ENCODE measurements around the gene C22orf23. TPM values are rescaled to one million over a fixed set of nuclear protein-coding genes. Genes with fewer than 3 reads are reported as not detected.

The C22orf23 gene
- total and polyA plus RNA-seq, 2 donors (not counting 1 experiment from before 2014, with no cell fraction given): not detected

DNA sequence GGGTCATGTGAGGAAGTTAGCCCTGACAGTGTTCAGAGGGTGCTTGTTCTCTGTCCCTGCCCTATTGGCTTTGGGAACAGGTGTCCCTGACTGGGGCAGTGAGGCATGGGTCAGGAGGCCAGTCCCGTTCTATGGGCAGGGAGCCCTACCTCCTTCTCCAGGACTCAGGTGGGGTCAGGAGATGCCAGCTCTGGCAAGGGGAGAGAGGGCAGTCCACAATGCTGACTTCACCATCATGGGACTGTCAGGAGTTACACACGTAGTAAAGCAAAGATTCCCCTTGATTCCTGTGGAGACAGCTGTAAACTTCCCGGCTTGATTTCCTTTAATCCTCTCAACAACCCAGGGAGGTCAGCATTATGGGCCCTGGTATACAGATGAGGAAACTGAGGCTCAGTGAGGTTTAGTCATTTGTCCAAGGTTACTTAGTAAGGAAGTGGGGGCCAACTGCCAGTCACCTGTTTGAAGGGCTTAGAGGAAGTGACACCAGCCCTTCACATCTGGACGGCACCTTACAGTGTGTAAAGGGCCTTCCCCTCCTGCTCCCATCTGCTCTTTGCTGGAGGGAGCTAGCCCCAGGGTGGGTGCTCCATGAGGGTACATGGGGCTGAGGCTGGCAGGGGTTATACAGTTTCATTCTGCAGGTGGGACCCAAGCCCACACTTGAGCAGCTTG is 35.4 kb downstream of the C22orf23 start:
- Histone ChIP-seq H3K79me2 (ENCODE audit: control insufficient read depth, insufficient read depth, low read length) (no peaks in the 10 kb centered on the region), H4K20me1 (ENCODE audit: control insufficient read depth, insufficient read depth, low read length, poor library complexity, severe bottlenecking) (no peaks in the 10 kb centered on the region), H3K9me3 (ENCODE audit: control extremely low read depth in 1 of 3, control insufficient read depth in 2 of 3, insufficient read depth in 1 of 3, low read length in 2 of 3) (no peaks in the 10 kb centered on the region), H3K4me3 (ENCODE audit: control extremely low read depth in 1 of 5, extremely low read depth in 1 of 5, insufficient read depth in 1 of 5, low read depth in 2 of 5, low read length in 4 of 5) (no peak overlapping the region), H3K4me2 (replicated peaks; ENCODE audit: low read depth, low read length, poor library complexity, severe bottlenecking) (no peak overlapping the region), H3K36me3 (replicated peaks in 1 of 2; ENCODE audit: control extremely low read depth in 1 of 2, control insufficient read depth in 1 of 2, extremely low read depth in 1 of 2, insufficient read depth in 2 of 2, low read length in 1 of 2) (peaks cover 0 to 26% of the 10 kb centered on the region in 2 experiments), H3K4me1 (ENCODE audit: control insufficient read depth in 2 of 2, insufficient read depth in 2 of 2, low read length in 2 of 2) (peaks cover 6 to 19% of the 10 kb centered on the region in 2 donors), H3K27me3 (replicated peaks in 1 of 4; ENCODE audit: control extremely low read depth in 1 of 4, control insufficient read depth in 3 of 4, insufficient read depth in 4 of 4, low read length in 3 of 4) (no peaks in the 10 kb centered on the region), H3K27ac (ENCODE audit: low read length in 2 of 2) (peak overlapping the region in 1 of 2 donors; percentile 15), H3K9ac (ENCODE audit: low read length) (no peak overlapping the region), H2AFZ (ENCODE audit: insufficient read depth, low read depth, low read length, poor library complexity, severe bottlenecking) (no peak overlapping the region)
- H3K4me1 Mint-ChIP-seq: peaks cover 9% of the 10 kb centered on the region
- H3K27ac Mint-ChIP-seq: peak overlapping the region; percentile 17
- DNase-seq (no peak), ATAC-seq (ENCODE audit: low read depth) (no peak)
- TF ChIP-seq EZH2 (IDR thresholded peaks at IDR 0.05; ENCODE audit: borderline replicate concordance, insufficient read depth, low read depth, low read length, poor library complexity, severe bottlenecking): no peak
- no peak for TF ChIP-seq CTCF (IDR thresholded peaks at IDR 0.05)
- H3K27me3 Mint-ChIP-seq: no peaks in the 10 kb centered on the region
- 100% methylated on average over 1 of the region's 4 CpGs for WGBS (ENCODE audit: insufficient coverage)
- H3K4me3 Mint-ChIP-seq: no peak overlapping the region
- ChIA-PET POLR2A (no interaction called here), CTCF (interaction anchor here (1.5 kb wide), 1 partner anchor 48 kb away, joined by 3 read pairs; no protein-coding TSS in a partner anchor)
- intact Hi-C loops (cut with micrococcal nuclease): no loop called here
- no peaks in the 10 kb centered on the region for H3K9me3 Mint-ChIP-seq (ENCODE audit: insufficient read depth)

- no peak overlapping the region for H3K9ac ChIP-seq (ENCODE audit: low read length)
- Mint-ChIP-seq H3K4me3 (no peak overlapping the region), H3K9me3 (ENCODE audit: insufficient read depth) (no peaks in the 10 kb centered on the region), H3K4me1 (peaks cover 9% of the 10 kb centered on the region), H3K27me3 (no peaks in the 10 kb centered on the region), H3K27ac (no peak overlapping the region)
- no peaks in the 10 kb centered on the region for H3K79me2 ChIP-seq (ENCODE audit: control insufficient read depth, insufficient read depth, low read length)
- TF ChIP-seq EZH2 (IDR thresholded peaks at IDR 0.05; ENCODE audit: borderline replicate concordance, insufficient read depth, low read depth, low read length, poor library complexity, severe bottlenecking): no peak
- TF ChIP-seq CTCF (IDR thresholded peaks at IDR 0.05): no peak
- H4K20me1 ChIP-seq (ENCODE audit: control insufficient read depth, insufficient read depth, low read length, poor library complexity, severe bottlenecking): no peaks in the 10 kb centered on the region
- no peak overlapping the region for H2AFZ ChIP-seq (ENCODE audit: insufficient read depth, low read depth, low read length, poor library complexity, severe bottlenecking)
- ChIA-PET CTCF (interaction anchor here (1.5 kb wide), 1 partner anchor 49 kb away, joined by 3 read pairs; no protein-coding TSS in a partner anchor), POLR2A (no interaction called here)
- peaks cover 0 to 26% of the 10 kb centered on the region in 2 experiments for H3K36me3 ChIP-seq (replicated peaks in 1 of 2; ENCODE audit: control extremely low read depth in 1 of 2, control insufficient read depth in 1 of 2, extremely low read depth in 1 of 2, insufficient read depth in 2 of 2, low read length in 1 of 2)
- intact Hi-C loops (cut with micrococcal nuclease): no loop called here
- no peak for DNase-seq
- H3K9me3 ChIP-seq (ENCODE audit: control extremely low read depth in 1 of 3, control insufficient read depth in 2 of 3, insufficient read depth in 1 of 3, low read length in 2 of 3): no peaks in the 10 kb centered on the region
- H3K4me3 ChIP-seq (ENCODE audit: control extremely low read depth in 1 of 5, extremely low read depth in 1 of 5, insufficient read depth in 1 of 5, low read depth in 2 of 5, low read length in 4 of 5): no peak overlapping the region
- no peaks in the 10 kb centered on the region for H3K27me3 ChIP-seq (replicated peaks in 1 of 4; ENCODE audit: control extremely low read depth in 1 of 4, control insufficient read depth in 3 of 4, insufficient read depth in 4 of 4, low read length in 3 of 4)
- WGBS (ENCODE audit: insufficient coverage): 93% methylated on average over 3 of the region's 5 CpGs
- H3K4me1 ChIP-seq (ENCODE audit: control insufficient read depth in 2 of 2, insufficient read depth in 2 of 2, low read length in 2 of 2): peaks cover 6 to 19% of the 10 kb centered on the region in 2 donors
- no peak overlapping the region for H3K27ac ChIP-seq (ENCODE audit: low read length in 2 of 2)
- ATAC-seq (ENCODE audit: low read depth): no peak
- no peak overlapping the region for H3K4me2 ChIP-seq (replicated peaks; ENCODE audit: low read depth, low read length, poor library complexity, severe bottlenecking)
Observed at GRCh38 chr22:37916311-37916710, 37.1 kb downstream of the C22orf23 start.

Data from B cell (primary cell).